PC-9 (cell line): ENCODE data around the gene HOXD10.

Experiments
- CTCF ChIP-seq: fragments of 200-600 bp; sonication (generic); conservative IDR thresholded peaks from 2 replicates; pipeline ENCODE4 v1.6.1; 2017; ENCODE audit warnings: mixed run types, antibody characterized with exemption, mild to moderate bottlenecking, moderate library complexity
- EZH2 ChIP-seq: fragments of 200-600 bp; sonication (generic); IDR thresholded peaks from 2 replicates; pipeline ENCODE4 v1.8.0; 2017; ENCODE audit warnings: antibody characterized with exemption, low read depth

- TF ChIP-seq CTCF (no peak), EZH2 (no peak)
Observed at GRCh38 chr2:176152350-176153181, 36.0 kb downstream of the HOXD10 start.
